Fibroblast of lung (primary cell): ENCODE measurements around the gene MIER2. TPM values are rescaled to one million over a fixed set of nuclear protein-coding genes. Genes with fewer than 3 reads are reported as not detected.

ENCODE experiments used
- DNase-seq, 2 donors: peaks; one replicate each; pipeline versions ENCODE4 v3.0.0 to v3.0.0-alpha.2; 2010; ENCODE audit warnings: low read depth in 2 of 2
- H2AFZ ChIP-seq: 2 replicates; pipeline ENCODE4 v1.5.1; 2012; ENCODE audit warnings: low read length, control low read depth, inconsistent platforms
- H3K27ac ChIP-seq: 2 replicates; pipeline ENCODE4 v1.5.1; 2011; ENCODE audit warnings: low read length, control low read depth; ENCODE audit not compliant: insufficient read depth
- H3K27me3 ChIP-seq: 2 replicates; pipeline ENCODE4 v1.5.1; 2011; ENCODE audit warnings: mild to moderate bottlenecking, low read length; ENCODE audit not compliant: control insufficient read depth, insufficient read depth
- H3K36me3 ChIP-seq: 2 replicates; pipeline ENCODE4 v1.5.1; 2011; ENCODE audit warnings: low read length; ENCODE audit not compliant: control insufficient read depth, insufficient read depth
- H3K4me1 ChIP-seq: 2 replicates; pipeline ENCODE4 v1.5.1; 2011; ENCODE audit warnings: low read length; ENCODE audit not compliant: control insufficient read depth, insufficient read depth; ENCODE audit errors: extremely low read depth
- H3K4me2 ChIP-seq: 2 replicates; pipeline ENCODE4 v1.5.1; 2011; ENCODE audit warnings: low read length, control low read depth; ENCODE audit not compliant: insufficient read depth; ENCODE audit errors: extremely low read depth
- H3K4me3 ChIP-seq, 4 experiments: fragments of 200-600 bp in 1 of 4; sonication (generic) in 1 of 4; replicated peaks in 1 of 4; 2 replicates each; pipeline ENCODE4 v1.5.1; 2011 to 2016; ENCODE audit warnings: low read length in 4 of 4, low read depth in 3 of 4, mild to moderate bottlenecking in 3 of 4, control low read depth in 2 of 4, inconsistent platforms in 1 of 4, mixed read lengths in 1 of 4; ENCODE audit not compliant: insufficient read depth in 1 of 4; ENCODE audit errors: control extremely low read depth in 1 of 4
- H3K79me2 ChIP-seq: 2 replicates; pipeline ENCODE4 v1.5.1; 2012; ENCODE audit warnings: mild to moderate bottlenecking, low read length, inconsistent platforms; ENCODE audit not compliant: control insufficient read depth, insufficient read depth
- H3K9ac ChIP-seq: 2 replicates; pipeline ENCODE4 v1.5.1; 2011; ENCODE audit warnings: mild to moderate bottlenecking, low read length, control low read depth; ENCODE audit not compliant: insufficient read depth
- H3K9me3 ChIP-seq: 2 replicates; pipeline ENCODE4 v1.5.1; 2012; ENCODE audit warnings: low read depth, low read length; ENCODE audit not compliant: control insufficient read depth, insufficient read depth
- H4K20me1 ChIP-seq: 2 replicates; pipeline ENCODE4 v1.5.1; 2011; ENCODE audit warnings: low read length; ENCODE audit not compliant: control insufficient read depth, insufficient read depth; ENCODE audit errors: extremely low read depth
- EZH2 ChIP-seq: IDR thresholded peaks from 2 replicates; pipeline ENCODE4 v1.5.1; 2012; ENCODE audit warnings: low read length, control low read depth, mild to moderate bottlenecking; ENCODE audit errors: missing control alignments
- polyA plus RNA-seq, 2 donors: library from polyadenylated mRNA; depleted of rRNA in 1 of 2; stranded (reverse) in 1 of 2; unstranded in 1 of 2; fragments of >200 nt; gene quantifications; 2 replicates each; pipeline ENCODE4 v1.2.1, GENCODE V29; 2011 to 2012; ENCODE audit warnings: missing spikeins in 1 of 2
- total RNA-seq: library from RNA; depleted of rRNA; stranded (reverse); fragments of >200 nt; gene quantifications from 2 replicates; pipeline ENCODE4 v1.2.1, GENCODE V29; 2014
- TF ChIP-seq, protein P1 (sequence below), 2 donors: IDR thresholded peaks in 1 of 2; conservative IDR thresholded peaks in 1 of 2; 1 replicate in 1 of 2; 2 replicates in 1 of 2; pipeline ENCODE4 v1.5.1; 2011 to 2012; ENCODE audit warnings: low read length in 2 of 2, control low read depth in 1 of 2, inconsistent platforms in 1 of 2, low read depth in 1 of 2, mild to moderate bottlenecking in 1 of 2

Gene MIER2
- total and polyA plus RNA-seq, 2 donors (not counting 1 experiment from before 2014, with no cell fraction given), result 13.7 to 20.6 TPM

DNA sequence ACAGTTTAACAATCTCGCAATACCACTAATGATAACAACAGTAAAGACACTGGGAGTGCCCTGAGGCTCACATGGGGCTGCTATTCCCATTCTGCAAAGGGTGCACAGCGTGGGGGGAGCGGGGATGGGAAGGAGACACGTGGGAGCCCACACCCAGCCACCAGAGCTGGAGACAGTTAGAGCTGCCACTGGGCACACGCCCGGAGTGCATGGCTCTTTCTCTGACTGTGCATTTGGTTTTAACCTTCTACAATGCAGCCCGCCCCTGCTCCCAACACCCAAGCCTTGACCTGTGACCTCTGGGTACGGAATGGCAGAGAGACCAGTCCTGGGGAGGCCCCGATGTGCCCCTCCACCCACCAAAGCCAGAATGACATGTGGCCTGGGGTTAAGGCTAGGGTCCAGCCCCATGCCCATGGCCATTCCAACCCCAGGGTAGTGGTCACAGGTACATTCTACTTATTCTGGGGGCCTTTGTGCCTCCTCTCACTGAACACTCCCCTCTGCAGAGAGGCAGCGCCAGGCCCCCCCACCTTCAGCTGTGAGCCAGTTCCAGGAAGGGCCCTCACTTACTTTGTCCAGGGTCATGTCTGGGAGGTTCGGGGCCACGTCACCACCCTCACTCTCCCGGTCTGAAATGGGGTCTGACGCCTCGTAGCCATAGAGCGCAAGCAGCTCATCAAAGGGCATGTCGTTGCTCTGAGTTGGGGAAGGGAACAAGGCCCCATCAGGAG lies 17.1 kb downstream of the MIER2 start:
- peaks cover 22% of the 10 kb centered on the region for H3K79me2 ChIP-seq
- H3K27me3 ChIP-seq, result no peaks in the 10 kb centered on the region
- DNase-seq, result no peak
- H3K27ac ChIP-seq, result no peak overlapping the region
- peaks cover 1% of the 10 kb centered on the region for H3K9me3 ChIP-seq
- TF ChIP-seq, protein P1, sequence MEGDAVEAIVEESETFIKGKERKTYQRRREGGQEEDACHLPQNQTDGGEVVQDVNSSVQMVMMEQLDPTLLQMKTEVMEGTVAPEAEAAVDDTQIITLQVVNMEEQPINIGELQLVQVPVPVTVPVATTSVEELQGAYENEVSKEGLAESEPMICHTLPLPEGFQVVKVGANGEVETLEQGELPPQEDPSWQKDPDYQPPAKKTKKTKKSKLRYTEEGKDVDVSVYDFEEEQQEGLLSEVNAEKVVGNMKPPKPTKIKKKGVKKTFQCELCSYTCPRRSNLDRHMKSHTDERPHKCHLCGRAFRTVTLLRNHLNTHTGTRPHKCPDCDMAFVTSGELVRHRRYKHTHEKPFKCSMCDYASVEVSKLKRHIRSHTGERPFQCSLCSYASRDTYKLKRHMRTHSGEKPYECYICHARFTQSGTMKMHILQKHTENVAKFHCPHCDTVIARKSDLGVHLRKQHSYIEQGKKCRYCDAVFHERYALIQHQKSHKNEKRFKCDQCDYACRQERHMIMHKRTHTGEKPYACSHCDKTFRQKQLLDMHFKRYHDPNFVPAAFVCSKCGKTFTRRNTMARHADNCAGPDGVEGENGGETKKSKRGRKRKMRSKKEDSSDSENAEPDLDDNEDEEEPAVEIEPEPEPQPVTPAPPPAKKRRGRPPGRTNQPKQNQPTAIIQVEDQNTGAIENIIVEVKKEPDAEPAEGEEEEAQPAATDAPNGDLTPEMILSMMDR (conservative IDR thresholded peaks at IDR 0.05 in 1 of 2, IDR thresholded peaks at IDR 0.05 in 1 of 2; ENCODE audit: low read depth in 1 of 2, low read length in 2 of 2), result no peak
- TF ChIP-seq EZH2, result no peak
- H3K36me3 ChIP-seq, result peaks cover 48% of the 10 kb centered on the region
- H3K4me1 ChIP-seq, result no peaks in the 10 kb centered on the region
- H3K4me2 ChIP-seq, result no peak overlapping the region
- H3K9ac ChIP-seq, result no peak overlapping the region
- no peaks in the 10 kb centered on the region for H4K20me1 ChIP-seq
- no peak overlapping the region for H3K4me3 ChIP-seq
- H2AFZ ChIP-seq, result no peak overlapping the region

DNA sequence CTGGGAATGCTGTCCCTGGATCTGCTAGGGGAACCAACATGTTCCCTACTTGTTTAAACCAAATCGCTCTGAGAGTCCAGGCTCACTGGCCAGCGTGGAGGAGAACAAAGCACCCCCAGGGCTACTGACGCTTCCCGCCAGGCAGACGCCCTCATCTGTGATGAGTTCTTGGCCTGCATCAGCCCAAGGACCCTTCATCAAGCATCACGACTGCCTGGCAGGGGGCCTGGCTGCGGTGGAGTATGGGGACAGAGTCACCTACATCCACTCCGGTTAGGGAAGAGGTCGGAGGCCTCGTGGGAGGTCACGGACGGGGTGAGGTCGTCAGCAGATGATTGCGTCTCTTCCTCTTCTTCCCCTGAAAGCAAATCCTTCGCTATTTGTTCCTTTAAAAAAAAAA lies 17.7 kb downstream of the MIER2 start:
- Histone ChIP-seq H3K36me3 (peaks cover 48% of the 10 kb centered on the region), H3K27me3 (no peaks in the 10 kb centered on the region), H3K4me2 (no peak overlapping the region), H4K20me1 (no peaks in the 10 kb centered on the region), H3K9me3 (peaks cover 1% of the 10 kb centered on the region), H3K9ac (no peak overlapping the region), H3K4me1 (no peaks in the 10 kb centered on the region), H3K79me2 (peaks cover 22% of the 10 kb centered on the region), H3K4me3 (no peak overlapping the region), H3K27ac (no peak overlapping the region), H2AFZ (no peak overlapping the region)
- DNase-seq, result no peak
- TF ChIP-seq, protein P1 (conservative IDR thresholded peaks at IDR 0.05 in 1 of 2, IDR thresholded peaks at IDR 0.05 in 1 of 2; ENCODE audit: low read depth in 1 of 2, low read length in 2 of 2), result no peak
- no peak for TF ChIP-seq EZH2

DNA sequence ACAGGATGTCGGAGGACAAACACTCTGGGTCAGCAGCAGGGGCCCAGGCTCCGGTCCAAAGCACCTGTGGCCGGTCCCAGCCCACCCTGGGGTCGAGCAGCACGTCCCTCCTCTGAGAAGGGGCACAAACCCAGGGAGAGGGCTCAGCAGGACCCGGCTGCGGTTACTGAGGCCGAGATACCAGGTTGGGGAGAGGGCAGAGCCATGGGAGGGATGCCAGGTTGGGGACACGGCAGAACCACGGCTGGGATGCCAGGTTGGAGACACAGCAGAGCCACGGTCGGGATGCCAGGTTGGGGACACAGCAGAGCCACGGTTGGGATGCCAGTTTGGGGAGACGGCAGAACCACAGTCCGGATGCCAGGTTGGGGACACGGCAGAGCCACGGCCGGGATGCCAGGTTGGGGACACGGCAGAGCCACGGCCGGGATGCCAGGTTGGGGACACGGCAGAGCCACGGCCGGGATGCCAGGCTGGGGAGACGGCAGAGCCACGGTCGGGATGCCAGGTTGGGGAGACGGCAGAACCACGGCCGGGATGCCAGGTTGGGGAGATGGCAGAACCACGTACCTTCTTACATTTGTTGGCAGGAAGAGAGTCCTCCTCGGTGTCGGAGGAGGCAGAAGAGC lies 18.5 kb downstream of the MIER2 start:
- no peaks in the 10 kb centered on the region for H4K20me1 ChIP-seq
- no peaks in the 10 kb centered on the region for H3K4me1 ChIP-seq
- H3K79me2 ChIP-seq, result peaks cover 20% of the 10 kb centered on the region

More for the DNA sequence above, 18.5 kb downstream of the MIER2 start:
- no peaks in the 10 kb centered on the region for H3K27me3 ChIP-seq
- TF ChIP-seq, protein P1 (conservative IDR thresholded peaks at IDR 0.05 in 1 of 2, IDR thresholded peaks at IDR 0.05 in 1 of 2; ENCODE audit: low read depth in 1 of 2, low read length in 2 of 2), result no peak
- TF ChIP-seq EZH2, result no peak
- H3K36me3 ChIP-seq, result peaks cover 49% of the 10 kb centered on the region
- H3K4me3 ChIP-seq, result no peak overlapping the region
- no peak overlapping the region for H2AFZ ChIP-seq
- H3K4me2 ChIP-seq, result no peak overlapping the region
- H3K9me3 ChIP-seq, result peaks cover 1% of the 10 kb centered on the region
- H3K9ac ChIP-seq, result no peak overlapping the region
- DNase-seq, result no peak
- H3K27ac ChIP-seq, result no peak overlapping the region
